Erythroblast (primary cell): ENCODE results near the gene GABRG1.

Experiments used
- DNase-seq, 2 experiments: peaks; one replicate each; lab custom pipeline; 2025; lab: John Stamatoyannopoulos, UW
- GATA1 ChIP-seq: IDR thresholded peaks from 2 replicates; pipeline ENCODE4 v1.6.1; 2011; ENCODE audit warnings: low read depth, mild to moderate bottlenecking, control low read depth, low read length, moderate library complexity
- POLR2A ChIP-seq: IDR thresholded peaks from 2 replicates; pipeline ENCODE4 v1.6.1; 2011; ENCODE audit warnings: mild to moderate bottlenecking, low read length

Gene GABRG1

GRCh38 chr4:46123913-46124755, at the start of gene GABRG1:
Gene GABRG1 (minus strand): TSS chr4:46124054. CDS start chr4:46123913, 141 bp downstream.
- DNase-seq: peak; percentile 18 to 30
- no peak for TF ChIP-seq GATA1
- TF ChIP-seq POLR2A: no peak

GRCh38 chr4:46146993-46147392, 23.1 kb upstream of the GABRG1 start:
- TF ChIP-seq GATA1: no peak
- no peak for TF ChIP-seq POLR2A

GRCh38 chr4:46131498-46132057, 7.7 kb upstream of the GABRG1 start:
- DNase-seq: no peak
- TF ChIP-seq GATA1 (no peak), POLR2A (no peak)

More at GRCh38 chr4:46146993-46147392, 23.1 kb upstream of the GABRG1 start:
- DNase-seq: peak in 1 of 2 experiments; percentile 2

GRCh38 chr4:46124773-46125413, 1.0 kb upstream of the GABRG1 start:
- TF ChIP-seq GATA1: no peak
- no peak for TF ChIP-seq POLR2A
- peak; percentile 8 to 27 for DNase-seq

GRCh38 chr4:46081674-46082073, 42.2 kb downstream of the GABRG1 start:
- peak; percentile 85 to 98 for DNase-seq
- peak; percentile 15 for TF ChIP-seq POLR2A
- peak; percentile 52 for TF ChIP-seq GATA1

- DNase-seq: peak; percentile 73 to 87
- TF ChIP-seq POLR2A (no peak), GATA1 (no peak)
Observed at GRCh38 chr4:46081248-46081647, 42.6 kb downstream of the GABRG1 start.

- DNase-seq: peak in 1 of 2 experiments; percentile 26
- TF ChIP-seq POLR2A: no peak
- no peak for TF ChIP-seq GATA1
Observed at GRCh38 chr4:46073778-46074177, 50.1 kb downstream of the GABRG1 start.

- TF ChIP-seq POLR2A: no peak
- no peak for TF ChIP-seq GATA1
Observed at GRCh38 chr4:46051392-46051791, 72.5 kb downstream of the GABRG1 start.

GRCh38 chr4:46032056-46032455, 91.8 kb downstream of the GABRG1 start:
- TF ChIP-seq POLR2A (no peak), GATA1 (no peak)
- DNase-seq: no peak

More at GRCh38 chr4:46051392-46051791, 72.5 kb downstream of the GABRG1 start:
- no peak for DNase-seq

- TF ChIP-seq GATA1: no peak
- TF ChIP-seq POLR2A: no peak
- peak; percentile 13 to 34 for DNase-seq
Observed at GRCh38 chr4:46016306-46016705, 107.5 kb downstream of the GABRG1 start.

- DNase-seq: no peak
- no peak for TF ChIP-seq GATA1
- TF ChIP-seq POLR2A: no peak
Observed at GRCh38 chr4:45992728-45993127, 131.1 kb downstream of the GABRG1 start.

GRCh38 chr4:45989775-45990174, 134.1 kb downstream of the GABRG1 start:
- no peak for DNase-seq
- TF ChIP-seq POLR2A: no peak
- no peak for TF ChIP-seq GATA1

GRCh38 chr4:45987858-45988257, 136.0 kb downstream of the GABRG1 start:
- DNase-seq: no peak
- TF ChIP-seq POLR2A (no peak), GATA1 (no peak)
